ENCODE results near the gene LRRC15.

LRRC15 gene

GRCh38 chr3:194384569-194385001, 15.0 kb upstream of the LRRC15 start:
- no peak for DNase-seq

GRCh38 chr3:194384156-194384555, 14.6 kb upstream of the LRRC15 start:
- no peak for DNase-seq

- no peak for DNase-seq
Measured at GRCh38 chr3:194383276-194383940, 13.9 kb upstream of the LRRC15 start.

GRCh38 chr3:194382892-194383223, 13.3 kb upstream of the LRRC15 start:
- no peak for DNase-seq

GRCh38 chr3:194382196-194382891, 12.8 kb upstream of the LRRC15 start:
- DNase-seq: no peak

- no peak for DNase-seq
Measured at GRCh38 chr3:194381460-194381875, 11.9 kb upstream of the LRRC15 start.

- no peak for DNase-seq
Measured at GRCh38 chr3:194380326-194380725, 10.8 kb upstream of the LRRC15 start.

- no peak for DNase-seq
Measured at GRCh38 chr3:194379651-194380050, 10.1 kb upstream of the LRRC15 start.

- DNase-seq: no peak
Measured at GRCh38 chr3:194379231-194379630, 9.7 kb upstream of the LRRC15 start.

- DNase-seq: no peak
Measured at GRCh38 chr3:194377708-194378107, 8.2 kb upstream of the LRRC15 start.

- DNase-seq: no peak
Measured at GRCh38 chr3:194376241-194376560, 6.7 kb upstream of the LRRC15 start.

GRCh38 chr3:194375473-194376240, 6.1 kb upstream of the LRRC15 start:
- no peak for DNase-seq

GRCh38 chr3:194374935-194375334, 5.4 kb upstream of the LRRC15 start:
- DNase-seq: no peak

- DNase-seq: no peak
Measured at GRCh38 chr3:194373899-194374298, 4.4 kb upstream of the LRRC15 start.

- DNase-seq: no peak
Measured at GRCh38 chr3:194373028-194373427, 3.5 kb upstream of the LRRC15 start.

GRCh38 chr3:194370753-194371152, 1.2 kb upstream of the LRRC15 start:
- DNase-seq: no peak

GRCh38 chr3:194368918-194369317, 625 bp downstream of the LRRC15 start:
- DNase-seq: no peak

- DNase-seq: no peak
Measured at GRCh38 chr3:194367992-194368841, 1.3 kb downstream of the LRRC15 start.

GRCh38 chr3:194365978-194366490, 3.5 kb downstream of the LRRC15 start:
- no peak for DNase-seq

GRCh38 chr3:194365526-194365925, 4.0 kb downstream of the LRRC15 start:
- DNase-seq: no peak

GRCh38 chr3:194364652-194365434, 4.7 kb downstream of the LRRC15 start:
- DNase-seq: no peak

GRCh38 chr3:194364314-194364651, 5.3 kb downstream of the LRRC15 start:
- DNase-seq: no peak

All from effector CD8-positive, alpha-beta T cell (primary cell).